Measurements from ENCODE around the gene PRR35. TPM values are rescaled to one million over a fixed set of nuclear protein-coding genes. Genes with fewer than 3 reads are reported as not detected.

Gene PRR35
- total RNA-seq, 4 donors from 2014 or later = not detected

DNA sequence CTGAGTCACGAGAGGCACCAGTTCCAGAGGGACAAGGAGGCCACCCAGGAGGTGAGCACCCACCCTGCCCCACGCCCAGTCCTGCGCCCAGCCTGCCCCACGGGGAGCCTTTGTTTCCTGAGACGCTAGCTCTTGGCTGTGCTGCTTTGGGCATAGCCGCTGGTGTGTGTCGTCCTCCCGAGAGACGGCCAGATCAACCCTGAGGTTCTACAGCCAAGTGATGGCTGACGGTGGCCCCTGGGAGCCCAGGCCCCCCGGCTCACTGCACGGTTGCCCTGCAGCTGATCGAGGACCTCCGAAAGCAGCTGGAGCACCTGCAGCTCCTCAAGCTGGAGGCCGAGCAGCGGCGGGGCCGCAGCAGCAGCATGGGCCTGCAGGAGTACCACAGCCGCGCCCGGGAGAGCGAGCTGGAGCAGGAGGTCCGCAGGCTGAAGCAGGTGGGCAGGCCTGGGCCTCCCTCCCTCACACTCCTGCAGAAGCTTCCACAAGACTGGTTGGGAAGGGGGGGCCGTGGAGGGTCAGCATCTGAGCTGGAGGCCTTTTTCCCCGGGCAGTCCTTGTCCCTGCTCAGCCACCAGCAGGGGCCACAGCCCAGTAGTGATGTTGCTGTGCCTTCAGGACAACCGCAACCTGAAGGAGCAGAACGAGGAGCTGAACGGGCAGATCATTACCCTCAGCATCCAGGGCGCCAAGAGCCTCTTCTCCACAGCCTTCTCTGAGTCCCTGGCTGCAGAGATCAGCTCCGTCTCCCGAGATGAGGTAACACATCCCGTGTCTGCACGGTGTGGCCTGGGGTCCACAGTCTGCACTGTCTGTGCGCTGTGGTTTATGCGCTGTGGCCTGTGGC, 40.1 kb upstream of the PRR35 start:
- H3K36me3 ChIP-seq = peaks cover 0 to 4% (median 0%) of the 10 kb centered on the region in 4 donors
- no peaks in the 10 kb centered on the region for H3K9me3 ChIP-seq
- intact Hi-C loops (cut with DNase I; ENCODE audit: low total_unique reads) (no loop called here), in situ Hi-C loops (cut with MboI; ENCODE audit: low pct_ligation_motif_present in 1 of 4, low pct_unique_long_range_greater_than_20kb in 1 of 4, low sequenced_read_pairs in 3 of 4) (loop anchor here in 1 of 4 donors (25.0 kb wide), 1 partner anchor 92 kb away; no protein-coding TSS in a partner anchor)
- 89 to 90% methylated on average over 2 to 35 of the region's 35 CpGs for WGBS, 2 donors (ENCODE audit: low coverage in 1 of 2)
- no peak for DNase-seq
- no peaks in the 10 kb centered on the region for H3K27me3 ChIP-seq
- H3K4me1 ChIP-seq = peaks cover 5 to 20% (median 10%) of the 10 kb centered on the region in 4 donors
- TF ChIP-seq POLR2AphosphoS5 (IDR thresholded peaks at IDR 0.05) (no peak), POLR2A (IDR thresholded peaks at IDR 0.05) (no peak), EP300 (IDR thresholded peaks at IDR 0.05; ENCODE audit: low read depth) (no peak)
- TF ChIP-seq, protein P1, sequence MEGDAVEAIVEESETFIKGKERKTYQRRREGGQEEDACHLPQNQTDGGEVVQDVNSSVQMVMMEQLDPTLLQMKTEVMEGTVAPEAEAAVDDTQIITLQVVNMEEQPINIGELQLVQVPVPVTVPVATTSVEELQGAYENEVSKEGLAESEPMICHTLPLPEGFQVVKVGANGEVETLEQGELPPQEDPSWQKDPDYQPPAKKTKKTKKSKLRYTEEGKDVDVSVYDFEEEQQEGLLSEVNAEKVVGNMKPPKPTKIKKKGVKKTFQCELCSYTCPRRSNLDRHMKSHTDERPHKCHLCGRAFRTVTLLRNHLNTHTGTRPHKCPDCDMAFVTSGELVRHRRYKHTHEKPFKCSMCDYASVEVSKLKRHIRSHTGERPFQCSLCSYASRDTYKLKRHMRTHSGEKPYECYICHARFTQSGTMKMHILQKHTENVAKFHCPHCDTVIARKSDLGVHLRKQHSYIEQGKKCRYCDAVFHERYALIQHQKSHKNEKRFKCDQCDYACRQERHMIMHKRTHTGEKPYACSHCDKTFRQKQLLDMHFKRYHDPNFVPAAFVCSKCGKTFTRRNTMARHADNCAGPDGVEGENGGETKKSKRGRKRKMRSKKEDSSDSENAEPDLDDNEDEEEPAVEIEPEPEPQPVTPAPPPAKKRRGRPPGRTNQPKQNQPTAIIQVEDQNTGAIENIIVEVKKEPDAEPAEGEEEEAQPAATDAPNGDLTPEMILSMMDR (IDR thresholded peaks at IDR 0.05) = no peak
- no peak overlapping the region for H3K27ac ChIP-seq
- H3K4me3 ChIP-seq = no peak overlapping the region

DNA sequence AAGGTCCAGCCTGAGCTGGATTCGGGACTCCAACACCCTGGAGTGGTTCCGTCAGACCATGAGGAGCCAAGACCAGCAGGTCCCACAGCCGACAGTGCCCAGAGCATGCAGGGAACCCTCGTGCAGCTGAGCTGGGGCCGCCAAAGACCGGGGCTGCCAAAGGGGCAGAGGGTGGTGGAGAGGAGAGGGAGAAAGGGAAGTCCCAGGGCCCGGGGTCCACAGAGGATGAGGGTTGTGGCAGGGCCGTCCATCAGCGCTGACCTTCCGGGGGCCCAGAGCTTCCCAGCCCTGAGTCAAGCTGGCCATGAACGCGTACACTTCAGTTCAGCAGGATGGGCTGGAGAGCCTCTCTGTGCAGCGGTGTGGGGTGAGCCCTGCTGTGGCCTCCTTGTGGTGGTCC, 39.3 kb upstream of the PRR35 start:
- Histone ChIP-seq H3K27ac (no peak overlapping the region), H3K27me3 (no peaks in the 10 kb centered on the region), H3K9me3 (no peaks in the 10 kb centered on the region), H3K36me3 (no peaks in the 10 kb centered on the region), H3K4me1 (peaks cover 12 to 28% (median 18%) of the 10 kb centered on the region in 4 donors), H3K4me3 (no peak overlapping the region)
- WGBS, 2 donors (ENCODE audit: low coverage in 1 of 2) = 95 to 100% methylated on average over 2 to 13 of the region's 13 CpGs
- intact Hi-C loops (cut with DNase I; ENCODE audit: low total_unique reads) = no loop called here
- no peak for DNase-seq
- in situ Hi-C loops (cut with MboI; ENCODE audit: low pct_ligation_motif_present in 1 of 4, low pct_unique_long_range_greater_than_20kb in 1 of 4, low sequenced_read_pairs in 3 of 4) = loop anchor here in 1 of 4 donors (25.0 kb wide), 1 partner anchor 91 kb away; no protein-coding TSS in a partner anchor
- TF ChIP-seq, protein P1 (IDR thresholded peaks at IDR 0.05) = no peak
- TF ChIP-seq EP300 (IDR thresholded peaks at IDR 0.05; ENCODE audit: low read depth) (no peak), POLR2AphosphoS5 (IDR thresholded peaks at IDR 0.05) (no peak), POLR2A (IDR thresholded peaks at IDR 0.05) (no peak)

DNA sequence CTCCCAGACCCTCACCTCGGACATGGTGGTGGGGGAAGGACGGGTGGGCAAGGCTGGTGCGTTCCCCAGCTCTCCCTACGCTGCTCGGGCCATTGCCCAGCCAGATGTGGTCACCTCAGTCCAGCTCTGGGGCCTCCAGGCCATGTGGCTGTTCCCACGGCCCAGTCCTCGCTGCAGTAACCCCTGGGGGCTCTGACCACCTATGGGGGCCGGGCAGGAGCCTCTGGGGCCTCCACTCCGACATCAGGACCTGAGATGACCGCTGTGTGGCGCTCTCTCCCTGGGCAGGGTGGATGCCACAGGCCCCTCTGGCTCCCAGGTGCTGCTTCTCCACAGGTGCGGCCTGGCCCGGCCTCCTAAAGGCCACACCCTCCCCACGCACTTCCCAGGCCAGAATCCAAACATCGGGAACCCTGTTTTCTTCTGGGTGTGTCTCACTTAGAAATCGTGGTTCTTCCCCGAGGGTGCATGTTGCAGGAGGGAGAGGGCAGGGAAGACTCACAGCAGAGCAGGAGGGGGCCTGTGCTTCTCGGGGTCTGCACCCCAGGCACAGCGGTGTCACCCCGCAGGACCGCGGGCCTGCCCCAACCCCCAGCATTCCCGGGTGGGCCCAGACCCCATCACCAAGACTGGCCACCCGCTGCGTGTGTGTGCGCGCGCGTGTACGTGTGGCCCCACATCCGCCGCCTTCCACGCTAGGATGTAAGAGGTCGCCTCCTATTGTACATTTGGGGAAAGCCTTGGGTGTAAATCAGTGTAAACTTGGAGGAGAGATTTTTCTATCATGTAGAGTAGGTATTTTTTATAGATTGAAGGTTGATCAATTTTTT, 38.6 kb upstream of the PRR35 start:
- H3K9me3 ChIP-seq = no peaks in the 10 kb centered on the region
- peak overlapping the region in 1 of 4 donors; percentile 52 for H3K27ac ChIP-seq
- no peaks in the 10 kb centered on the region for H3K27me3 ChIP-seq
- TF ChIP-seq POLR2AphosphoS5 (IDR thresholded peaks at IDR 0.05) (peak in 2 of 3 donors; percentile 14 to 36), POLR2A (IDR thresholded peaks at IDR 0.05) (no peak), EP300 (IDR thresholded peaks at IDR 0.05; ENCODE audit: low read depth) (no peak)
- TF ChIP-seq, protein P1 (IDR thresholded peaks at IDR 0.05) = peak; percentile 29 to 75 (median 53)
- intact Hi-C loops (cut with DNase I; ENCODE audit: low total_unique reads) (no loop called here), in situ Hi-C loops (cut with MboI; ENCODE audit: low pct_ligation_motif_present in 1 of 4, low pct_unique_long_range_greater_than_20kb in 1 of 4, low sequenced_read_pairs in 3 of 4) (loop anchor here in 1 of 4 donors (25.0 kb wide), 1 partner anchor 91 kb away; no protein-coding TSS in a partner anchor)
- DNase-seq = peak; percentile 84
- H3K4me3 ChIP-seq = no peak overlapping the region
- WGBS, 2 donors (ENCODE audit: low coverage in 1 of 2) = 58 to 60% methylated on average over 1 to 28 of the region's 34 CpGs
- H3K36me3 ChIP-seq = no peaks in the 10 kb centered on the region
- peaks cover 18 to 35% (median 25%) of the 10 kb centered on the region in 4 donors for H3K4me1 ChIP-seq

Data from transverse colon (tissue), 4 donors.